WTC11 (cell line): Measurements from ENCODE around the gene PRXL2B. TPM values are rescaled to one million over a fixed set of nuclear protein-coding genes. Genes with fewer than 3 reads are reported as not detected.

Experiments
- ATAC-seq: fragments of 200-7000 bp; cut with Tn5 transposase; 2 replicates; pipeline ENCODE4 v1.10.0; 2021; ENCODE audit warnings: mild to moderate bottlenecking, moderate library complexity
- CTCF ChIA-PET: fragments of 300-600 bp; sonication (Branson Sonifier 250); formaldehyde crosslinking; loops from one replicate; lab custom pipeline; 2021; ENCODE audit warnings: antibody characterized with exemption; lab: Charles Lee
- POLR2A ChIA-PET: fragments of 350-600 bp; sonication (Branson Sonifier 250); formaldehyde crosslinking; loops from one replicate; lab custom pipeline; 2021; ENCODE audit warnings: antibody characterized with exemption; lab: Charles Lee
- DNase-seq: peaks from one replicate; pipeline ENCODE4 v3.0.0; 2021; ENCODE audit warnings: low spot score
- H3K27ac Mint-ChIP-seq: 2 replicates; pipeline ENCODE4 v1.8.0; 2021; ENCODE audit warnings: mixed read lengths
- H3K27me3 Mint-ChIP-seq: 2 replicates; pipeline ENCODE4 v1.8.0; 2021; ENCODE audit warnings: low read depth, mild to moderate bottlenecking, moderate library complexity, mixed read lengths
- H3K36me3 Mint-ChIP-seq: 2 replicates; pipeline ENCODE4 v1.8.0; 2021; ENCODE audit warnings: mixed read lengths
- H3K4me1 Mint-ChIP-seq: 2 replicates; pipeline ENCODE4 v1.8.0; 2022; ENCODE audit warnings: mixed read lengths
- H3K4me3 Mint-ChIP-seq: 2 replicates; pipeline ENCODE4 v1.8.0; 2021; ENCODE audit warnings: mild to moderate bottlenecking, moderate library complexity, mixed read lengths
- H3K9me3 Mint-ChIP-seq: 2 replicates; pipeline ENCODE4 v1.8.0; 2021; ENCODE audit warnings: mixed read lengths
- ATF1 ChIP-seq: sonication (generic); formaldehyde crosslinking; IDR thresholded peaks from 2 replicates; pipeline ENCODE4 v1.8.1; 2023; ENCODE audit warnings: mild to moderate bottlenecking, moderate library complexity, missing genetic modification reagents
- ATF6 ChIP-seq: sonication (generic); formaldehyde crosslinking; IDR thresholded peaks from 2 replicates; pipeline ENCODE4 v1.8.1; 2023; ENCODE audit warnings: mild to moderate bottlenecking, missing genetic modification reagents
- CBFB ChIP-seq: sonication (generic); formaldehyde crosslinking; IDR thresholded peaks from 2 replicates; pipeline ENCODE4 v1.8.1; 2022; ENCODE audit warnings: mild to moderate bottlenecking, low read depth, missing genetic modification reagents
- ELF4 ChIP-seq: sonication (generic); formaldehyde crosslinking; IDR thresholded peaks from 2 replicates; pipeline ENCODE4 v1.8.1; 2022; ENCODE audit warnings: low read depth, mild to moderate bottlenecking, moderate library complexity, missing genetic modification reagents
- ESRRA ChIP-seq: sonication (generic); formaldehyde crosslinking; IDR thresholded peaks from 2 replicates; pipeline ENCODE4 v1.8.1; 2022; ENCODE audit warnings: mild to moderate bottlenecking, missing genetic modification reagents, borderline replicate concordance
- ETV6 ChIP-seq: sonication (generic); formaldehyde crosslinking; IDR thresholded peaks from 2 replicates; pipeline ENCODE4 v1.8.1; 2022; ENCODE audit warnings: mild to moderate bottlenecking, missing genetic modification reagents
- GABPB1 ChIP-seq: sonication (generic); formaldehyde crosslinking; IDR thresholded peaks from 2 replicates; pipeline ENCODE4 v1.8.1; 2023; ENCODE audit warnings: mild to moderate bottlenecking, missing genetic modification reagents
- GTF2I ChIP-seq: fragments of 250-450 bp; sonication (Bioruptor Pico); conservative IDR thresholded peaks from 2 replicates; pipeline ENCODE4 v1.4.0; 2021; ENCODE audit warnings: mild to moderate bottlenecking
- JUN ChIP-seq: sonication (generic); formaldehyde crosslinking; IDR thresholded peaks from 2 replicates; pipeline ENCODE4 v1.8.0; 2023; ENCODE audit warnings: mild to moderate bottlenecking, missing genetic modification reagents
- MAX ChIP-seq: sonication (generic); formaldehyde crosslinking; IDR thresholded peaks from 2 replicates; pipeline ENCODE4 v1.8.0; 2022; ENCODE audit warnings: mild to moderate bottlenecking, missing genetic modification reagents
- NFE2L1 ChIP-seq: sonication (generic); formaldehyde crosslinking; IDR thresholded peaks from 2 replicates; pipeline ENCODE4 v1.8.1; 2023; ENCODE audit warnings: missing genetic modification reagents
- PRRX2 ChIP-seq: fragments of 250-450 bp; sonication (Bioruptor Pico); IDR thresholded peaks from 2 replicates; pipeline ENCODE4 v1.8.0; 2021; ENCODE audit warnings: mild to moderate bottlenecking
- RORB ChIP-seq: fragments of 250-450 bp; sonication (Bioruptor Pico); IDR thresholded peaks from 2 replicates; pipeline ENCODE4 v1.9.0; 2021; ENCODE audit warnings: mild to moderate bottlenecking
- TP53 ChIP-seq: sonication (generic); formaldehyde crosslinking; IDR thresholded peaks from 2 replicates; pipeline ENCODE4 v1.8.1; 2023; ENCODE audit warnings: mild to moderate bottlenecking, missing genetic modification reagents
- USF2 ChIP-seq: sonication (generic); formaldehyde crosslinking; IDR thresholded peaks from 2 replicates; pipeline ENCODE4 v1.8.1; 2023; ENCODE audit warnings: mild to moderate bottlenecking, missing genetic modification reagents, moderate library complexity
- ZNF138 ChIP-seq: sonication (generic); formaldehyde crosslinking; conservative IDR thresholded peaks from 2 replicates; pipeline ENCODE4 v1.8.1; 2022; ENCODE audit warnings: mild to moderate bottlenecking, moderate library complexity, missing genetic modification reagents
- ZNF232 ChIP-seq: sonication (generic); formaldehyde crosslinking; IDR thresholded peaks from 2 replicates; pipeline ENCODE4 v1.8.0; 2022; ENCODE audit warnings: mild to moderate bottlenecking, missing genetic modification reagents
- ZNF263 ChIP-seq: sonication (generic); formaldehyde crosslinking; IDR thresholded peaks from 2 replicates; pipeline ENCODE4 v1.8.1; 2022; ENCODE audit warnings: low read depth, mild to moderate bottlenecking, moderate library complexity, missing genetic modification reagents
- ZNF423 ChIP-seq: fragments of 250-450 bp; sonication (Bioruptor Pico); IDR thresholded peaks from 2 replicates; pipeline ENCODE4 v2.1.2; 2022; ENCODE audit warnings: mild to moderate bottlenecking, moderate library complexity
- ZNF532 ChIP-seq: fragments of 250-450 bp; sonication (Bioruptor Pico); IDR thresholded peaks from 2 replicates; pipeline ENCODE4 v1.9.0; 2021; ENCODE audit warnings: mild to moderate bottlenecking, borderline replicate concordance
- ZNF671 ChIP-seq: fragments of 250-450 bp; sonication (Bioruptor Pico); IDR thresholded peaks from 2 replicates; pipeline ENCODE4 v1.8.0; 2021; ENCODE audit warnings: mild to moderate bottlenecking
- total RNA-seq: library from RNA; stranded (reverse); gene quantifications from 3 replicates; pipeline ENCODE4 v1.2.3, GENCODE V29; 2021

The PRXL2B gene
- total RNA-seq, 1 experiment from 2014 or later = 50.3 TPM

- Mint-ChIP-seq H3K36me3 (no peaks in the 10 kb centered on the region), H3K4me3 (no peak overlapping the region), H3K9me3 (no peaks in the 10 kb centered on the region), H3K27ac (no peak overlapping the region), H3K4me1 (peaks cover 4% of the 10 kb centered on the region; the same call in 1 of the 2 replicates), H3K27me3 (no peaks in the 10 kb centered on the region)
- ChIA-PET POLR2A (no interaction called here), CTCF (no interaction called here)
- ATAC-seq = no peak
- DNase-seq = no peak
- no peak for TF ChIP-seq ZNF532
- TF ChIP-seq ATF6 (CRISPR knock-in tag) = no peak
- no peak for TF ChIP-seq ZNF138 (CRISPR knock-in tag)
- no peak for TF ChIP-seq ZNF671 (CRISPR knock-in tag)
- TF ChIP-seq RORB (CRISPR knock-in tag) = no peak
- no peak for TF ChIP-seq ZNF423 (CRISPR knock-in tag)
- TF ChIP-seq PRRX2 (CRISPR knock-in tag) = no peak
- TF ChIP-seq ZNF263 = no peak
- TF ChIP-seq GTF2I (CRISPR knock-in tag) = no peak
- no peak for TF ChIP-seq CBFB (CRISPR knock-in tag)
- no peak for TF ChIP-seq ATF1 (CRISPR knock-in tag)
These were observed 27.7 kb upstream of the PRXL2B start for GRCh38 chr1:2558861-2559260.

- Mint-ChIP-seq H3K36me3 (no peaks in the 10 kb centered on the region), H3K27me3 (no peaks in the 10 kb centered on the region), H3K9me3 (no peaks in the 10 kb centered on the region), H3K27ac (no peak overlapping the region), H3K4me3 (no peak overlapping the region), H3K4me1 (peaks cover 4% of the 10 kb centered on the region; the same call in 1 of the 2 replicates)
- ChIA-PET POLR2A (no interaction called here), CTCF (no interaction called here)
- DNase-seq (no peak), ATAC-seq (no peak)
- TF ChIP-seq ESRRA (no peak), USF2 (CRISPR knock-in tag) (no peak), TP53 (CRISPR knock-in tag) (no peak), MAX (CRISPR knock-in tag) (no peak), GABPB1 (CRISPR knock-in tag) (no peak), JUN (no peak), CBFB (CRISPR knock-in tag) (no peak), ZNF232 (no peak), NFE2L1 (CRISPR knock-in tag) (no peak), ETV6 (CRISPR knock-in tag) (no peak), ATF6 (CRISPR knock-in tag) (no peak), ELF4 (no peak), ZNF532 (no peak)
These were observed 26.9 kb upstream of the PRXL2B start for GRCh38 chr1:2559509-2560298.
